ENCODE results near the gene ABHD12B. TPM values are rescaled to one million over a fixed set of nuclear protein-coding genes. Genes with fewer than 3 reads are reported as not detected.

The ABHD12B gene
- total and polyA plus RNA-seq, 2 experiments from 2014 or later = 9.0 to 52.8 TPM

DNA sequence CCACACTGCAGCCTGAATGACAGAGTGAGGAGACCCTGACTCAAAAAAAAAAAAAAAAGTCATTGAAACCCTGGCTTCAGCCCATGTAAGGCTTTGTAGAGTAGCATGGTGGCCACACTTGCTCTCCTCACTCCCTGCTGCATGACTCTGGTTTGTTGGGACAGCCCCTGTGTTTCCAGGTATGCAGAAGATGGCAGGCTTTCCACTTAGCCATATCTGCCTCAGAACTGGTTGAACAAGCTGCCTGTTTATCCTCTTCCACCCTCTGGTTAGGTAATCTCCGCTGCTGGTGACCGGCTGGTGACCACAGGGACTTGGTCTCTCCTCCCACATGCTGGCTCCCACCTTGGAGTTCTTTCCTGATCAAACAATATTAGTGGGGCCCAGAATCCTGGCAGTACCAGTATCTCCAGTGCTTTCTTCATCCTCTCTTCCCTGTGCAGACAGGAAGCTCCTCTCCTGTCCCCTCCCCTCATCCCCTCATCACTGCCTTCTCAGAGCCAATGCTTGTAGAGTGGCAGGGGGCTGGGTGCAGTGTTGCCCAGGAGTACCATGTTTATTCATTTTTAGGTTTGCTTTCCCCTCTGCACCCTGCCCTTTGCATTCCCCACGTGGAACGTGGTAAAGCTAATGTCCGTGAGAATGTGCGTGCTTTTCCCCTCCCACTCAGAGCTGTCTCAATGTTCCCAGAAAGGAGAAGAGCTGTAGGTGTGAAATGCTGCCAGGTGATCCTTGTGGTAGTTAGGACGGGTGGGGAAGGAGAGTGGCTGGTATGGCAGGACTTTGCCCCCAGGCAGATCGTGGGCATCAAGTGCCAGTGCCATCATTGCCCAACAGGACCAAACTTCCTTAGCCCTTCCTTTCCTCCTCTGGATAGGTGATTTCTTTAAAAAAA is 11.3 kb downstream of the ABHD12B start:
- Mint-ChIP-seq H3K4me1 (peaks cover 24% of the 10 kb centered on the region; the same call in 2 of the 3 replicates), H3K4me3 (no peak overlapping the region), H3K36me3 (ENCODE audit: low read depth) (no peaks in the 10 kb centered on the region), H3K27me3 (ENCODE audit: insufficient read depth, low read depth, poor library complexity) (peaks cover 2% of the 10 kb centered on the region), H3K9me3 (no peaks in the 10 kb centered on the region), H3K27ac (no peak overlapping the region)
- H3K9me2 ChIP-seq (ENCODE audit: insufficient read depth) = no peaks in the 10 kb centered on the region
- no peaks in the 10 kb centered on the region for H3K36me3 ChIP-seq (ENCODE audit: insufficient read depth)
- H2AFZ ChIP-seq = no peak overlapping the region
- peaks cover 29% of the 10 kb centered on the region for H3K4me1 ChIP-seq (ENCODE audit: insufficient read depth)
- H3K27ac ChIP-seq (ENCODE audit: low read depth) = no peak overlapping the region
- TF ChIP-seq ZNF114 (CRISPR knock-in tag; IDR thresholded peaks at IDR 0.05) = no peak
- TF ChIP-seq, protein P1, sequence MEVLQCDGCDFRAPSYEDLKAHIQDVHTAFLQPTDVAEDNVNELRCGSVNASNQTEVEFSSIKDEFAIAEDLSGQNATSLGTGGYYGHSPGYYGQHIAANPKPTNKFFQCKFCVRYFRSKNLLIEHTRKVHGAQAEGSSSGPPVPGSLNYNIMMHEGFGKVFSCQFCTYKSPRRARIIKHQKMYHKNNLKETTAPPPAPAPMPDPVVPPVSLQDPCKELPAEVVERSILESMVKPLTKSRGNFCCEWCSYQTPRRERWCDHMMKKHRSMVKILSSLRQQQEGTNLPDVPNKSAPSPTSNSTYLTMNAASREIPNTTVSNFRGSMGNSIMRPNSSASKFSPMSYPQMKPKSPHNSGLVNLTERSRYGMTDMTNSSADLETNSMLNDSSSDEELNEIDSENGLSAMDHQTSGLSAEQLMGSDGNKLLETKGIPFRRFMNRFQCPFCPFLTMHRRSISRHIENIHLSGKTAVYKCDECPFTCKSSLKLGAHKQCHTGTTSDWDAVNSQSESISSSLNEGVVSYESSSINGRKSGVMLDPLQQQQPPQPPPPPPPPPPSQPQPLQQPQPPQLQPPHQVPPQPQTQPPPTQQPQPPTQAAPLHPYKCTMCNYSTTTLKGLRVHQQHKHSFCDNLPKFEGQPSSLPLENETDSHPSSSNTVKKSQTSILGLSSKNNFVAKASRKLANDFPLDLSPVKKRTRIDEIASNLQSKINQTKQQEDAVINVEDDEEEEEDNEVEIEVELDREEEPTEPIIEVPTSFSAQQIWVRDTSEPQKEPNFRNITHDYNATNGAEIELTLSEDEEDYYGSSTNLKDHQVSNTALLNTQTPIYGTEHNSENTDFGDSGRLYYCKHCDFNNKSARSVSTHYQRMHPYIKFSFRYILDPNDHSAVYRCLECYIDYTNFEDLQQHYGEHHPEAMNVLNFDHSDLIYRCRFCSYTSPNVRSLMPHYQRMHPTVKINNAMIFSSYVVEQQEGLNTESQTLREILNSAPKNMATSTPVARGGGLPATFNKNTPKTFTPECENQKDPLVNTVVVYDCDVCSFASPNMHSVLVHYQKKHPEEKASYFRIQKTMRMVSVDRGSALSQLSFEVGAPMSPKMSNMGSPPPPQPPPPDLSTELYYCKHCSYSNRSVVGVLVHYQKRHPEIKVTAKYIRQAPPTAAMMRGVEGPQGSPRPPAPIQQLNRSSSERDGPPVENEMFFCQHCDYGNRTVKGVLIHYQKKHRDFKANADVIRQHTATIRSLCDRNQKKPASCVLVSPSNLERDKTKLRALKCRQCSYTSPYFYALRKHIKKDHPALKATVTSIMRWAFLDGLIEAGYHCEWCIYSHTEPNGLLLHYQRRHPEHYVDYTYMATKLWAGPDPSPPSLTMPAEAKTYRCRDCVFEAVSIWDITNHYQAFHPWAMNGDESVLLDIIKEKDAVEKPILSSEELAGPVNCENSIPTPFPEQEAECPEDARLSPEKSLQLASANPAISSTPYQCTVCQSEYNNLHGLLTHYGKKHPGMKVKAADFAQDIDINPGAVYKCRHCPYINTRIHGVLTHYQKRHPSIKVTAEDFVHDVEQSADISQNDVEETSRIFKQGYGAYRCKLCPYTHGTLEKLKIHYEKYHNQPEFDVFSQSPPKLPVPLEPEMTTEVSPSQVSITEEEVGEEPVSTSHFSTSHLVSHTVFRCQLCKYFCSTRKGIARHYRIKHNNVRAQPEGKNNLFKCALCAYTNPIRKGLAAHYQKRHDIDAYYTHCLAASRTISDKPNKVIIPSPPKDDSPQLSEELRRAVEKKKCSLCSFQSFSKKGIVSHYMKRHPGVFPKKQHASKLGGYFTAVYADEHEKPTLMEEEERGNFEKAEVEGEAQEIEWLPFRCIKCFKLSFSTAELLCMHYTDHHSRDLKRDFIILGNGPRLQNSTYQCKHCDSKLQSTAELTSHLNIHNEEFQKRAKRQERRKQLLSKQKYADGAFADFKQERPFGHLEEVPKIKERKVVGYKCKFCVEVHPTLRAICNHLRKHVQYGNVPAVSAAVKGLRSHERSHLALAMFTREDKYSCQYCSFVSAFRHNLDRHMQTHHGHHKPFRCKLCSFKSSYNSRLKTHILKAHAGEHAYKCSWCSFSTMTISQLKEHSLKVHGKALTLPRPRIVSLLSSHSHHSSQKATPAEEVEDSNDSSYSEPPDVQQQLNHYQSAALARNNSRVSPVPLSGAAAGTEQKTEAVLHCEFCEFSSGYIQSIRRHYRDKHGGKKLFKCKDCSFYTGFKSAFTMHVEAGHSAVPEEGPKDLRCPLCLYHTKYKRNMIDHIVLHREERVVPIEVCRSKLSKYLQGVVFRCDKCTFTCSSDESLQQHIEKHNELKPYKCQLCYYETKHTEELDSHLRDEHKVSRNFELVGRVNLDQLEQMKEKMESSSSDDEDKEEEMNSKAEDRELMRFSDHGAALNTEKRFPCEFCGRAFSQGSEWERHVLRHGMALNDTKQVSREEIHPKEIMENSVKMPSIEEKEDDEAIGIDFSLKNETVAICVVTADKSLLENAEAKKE (CRISPR knock-in tag; IDR thresholded peaks at IDR 0.05) = no peak
- TF ChIP-seq, protein P2, sequence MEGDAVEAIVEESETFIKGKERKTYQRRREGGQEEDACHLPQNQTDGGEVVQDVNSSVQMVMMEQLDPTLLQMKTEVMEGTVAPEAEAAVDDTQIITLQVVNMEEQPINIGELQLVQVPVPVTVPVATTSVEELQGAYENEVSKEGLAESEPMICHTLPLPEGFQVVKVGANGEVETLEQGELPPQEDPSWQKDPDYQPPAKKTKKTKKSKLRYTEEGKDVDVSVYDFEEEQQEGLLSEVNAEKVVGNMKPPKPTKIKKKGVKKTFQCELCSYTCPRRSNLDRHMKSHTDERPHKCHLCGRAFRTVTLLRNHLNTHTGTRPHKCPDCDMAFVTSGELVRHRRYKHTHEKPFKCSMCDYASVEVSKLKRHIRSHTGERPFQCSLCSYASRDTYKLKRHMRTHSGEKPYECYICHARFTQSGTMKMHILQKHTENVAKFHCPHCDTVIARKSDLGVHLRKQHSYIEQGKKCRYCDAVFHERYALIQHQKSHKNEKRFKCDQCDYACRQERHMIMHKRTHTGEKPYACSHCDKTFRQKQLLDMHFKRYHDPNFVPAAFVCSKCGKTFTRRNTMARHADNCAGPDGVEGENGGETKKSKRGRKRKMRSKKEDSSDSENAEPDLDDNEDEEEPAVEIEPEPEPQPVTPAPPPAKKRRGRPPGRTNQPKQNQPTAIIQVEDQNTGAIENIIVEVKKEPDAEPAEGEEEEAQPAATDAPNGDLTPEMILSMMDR (conservative IDR thresholded peaks at IDR 0.05; ENCODE audit: low read depth in 2 of 2) = no peak
- TF ChIP-seq EZH2phosphoT487 (IDR thresholded peaks at IDR 0.05; ENCODE audit: unreplicated experiment) = no peak
- TF ChIP-seq, protein P3, sequence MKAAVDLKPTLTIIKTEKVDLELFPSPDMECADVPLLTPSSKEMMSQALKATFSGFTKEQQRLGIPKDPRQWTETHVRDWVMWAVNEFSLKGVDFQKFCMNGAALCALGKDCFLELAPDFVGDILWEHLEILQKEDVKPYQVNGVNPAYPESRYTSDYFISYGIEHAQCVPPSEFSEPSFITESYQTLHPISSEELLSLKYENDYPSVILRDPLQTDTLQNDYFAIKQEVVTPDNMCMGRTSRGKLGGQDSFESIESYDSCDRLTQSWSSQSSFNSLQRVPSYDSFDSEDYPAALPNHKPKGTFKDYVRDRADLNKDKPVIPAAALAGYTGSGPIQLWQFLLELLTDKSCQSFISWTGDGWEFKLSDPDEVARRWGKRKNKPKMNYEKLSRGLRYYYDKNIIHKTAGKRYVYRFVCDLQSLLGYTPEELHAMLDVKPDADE (IDR thresholded peaks at IDR 0.05) = no peak
- TF ChIP-seq STAT1 (IDR thresholded peaks at IDR 0.05; ENCODE audit: unreplicated experiment) = no peak
- no peak for TF ChIP-seq JUNB (IDR thresholded peaks at IDR 0.05; ENCODE audit: unreplicated experiment)
- TF ChIP-seq, protein P4, sequence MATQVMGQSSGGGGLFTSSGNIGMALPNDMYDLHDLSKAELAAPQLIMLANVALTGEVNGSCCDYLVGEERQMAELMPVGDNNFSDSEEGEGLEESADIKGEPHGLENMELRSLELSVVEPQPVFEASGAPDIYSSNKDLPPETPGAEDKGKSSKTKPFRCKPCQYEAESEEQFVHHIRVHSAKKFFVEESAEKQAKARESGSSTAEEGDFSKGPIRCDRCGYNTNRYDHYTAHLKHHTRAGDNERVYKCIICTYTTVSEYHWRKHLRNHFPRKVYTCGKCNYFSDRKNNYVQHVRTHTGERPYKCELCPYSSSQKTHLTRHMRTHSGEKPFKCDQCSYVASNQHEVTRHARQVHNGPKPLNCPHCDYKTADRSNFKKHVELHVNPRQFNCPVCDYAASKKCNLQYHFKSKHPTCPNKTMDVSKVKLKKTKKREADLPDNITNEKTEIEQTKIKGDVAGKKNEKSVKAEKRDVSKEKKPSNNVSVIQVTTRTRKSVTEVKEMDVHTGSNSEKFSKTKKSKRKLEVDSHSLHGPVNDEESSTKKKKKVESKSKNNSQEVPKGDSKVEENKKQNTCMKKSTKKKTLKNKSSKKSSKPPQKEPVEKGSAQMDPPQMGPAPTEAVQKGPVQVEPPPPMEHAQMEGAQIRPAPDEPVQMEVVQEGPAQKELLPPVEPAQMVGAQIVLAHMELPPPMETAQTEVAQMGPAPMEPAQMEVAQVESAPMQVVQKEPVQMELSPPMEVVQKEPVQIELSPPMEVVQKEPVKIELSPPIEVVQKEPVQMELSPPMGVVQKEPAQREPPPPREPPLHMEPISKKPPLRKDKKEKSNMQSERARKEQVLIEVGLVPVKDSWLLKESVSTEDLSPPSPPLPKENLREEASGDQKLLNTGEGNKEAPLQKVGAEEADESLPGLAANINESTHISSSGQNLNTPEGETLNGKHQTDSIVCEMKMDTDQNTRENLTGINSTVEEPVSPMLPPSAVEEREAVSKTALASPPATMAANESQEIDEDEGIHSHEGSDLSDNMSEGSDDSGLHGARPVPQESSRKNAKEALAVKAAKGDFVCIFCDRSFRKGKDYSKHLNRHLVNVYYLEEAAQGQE (IDR thresholded peaks at IDR 0.05; ENCODE audit: unreplicated experiment) = no peak
- no peak for TF ChIP-seq EZH2 (IDR thresholded peaks at IDR 0.05; ENCODE audit: low read depth, unreplicated experiment)
- no peak for TF ChIP-seq NANOG (IDR thresholded peaks at IDR 0.05; ENCODE audit: borderline replicate concordance)
- TF ChIP-seq ZNF331 (CRISPR knock-in tag; IDR thresholded peaks at IDR 0.05; ENCODE audit: low read depth) = no peak
- no peak for TF ChIP-seq CREB1 (CRISPR knock-in tag; IDR thresholded peaks at IDR 0.05; ENCODE audit: low read depth)
- TF ChIP-seq POLR2AphosphoS5 (IDR thresholded peaks at IDR 0.05; ENCODE audit: low read depth) = no peak
- H3K79me2 ChIP-seq (replicated peaks; ENCODE audit: insufficient read depth) = no peaks in the 10 kb centered on the region
- H3F3A ChIP-seq (replicated peaks; ENCODE audit: low read depth) = no peaks in the 10 kb centered on the region
- no peak overlapping the region for H3K4me3 ChIP-seq
- H3K4me2 ChIP-seq = no peak overlapping the region
- no peaks in the 10 kb centered on the region for H4K20me1 ChIP-seq (replicated peaks; ENCODE audit: insufficient read depth)
- DNase-seq (ENCODE audit: low spot score) (no peak), ATAC-seq (peak; percentile 38; the same call in 1 of the 3 replicates)
- H3K27me3 ChIP-seq (ENCODE audit: insufficient read depth) = no peaks in the 10 kb centered on the region

Data from GM23338 (cell line).